NOMO-1 treated with dmso at 0.1 percent for 144 hours (cell line): ENCODE data around the gene DHRS1.
A peak's percentile ranks its signal among the peaks of the same experiment; 100 is the strongest.
"Not testable (repeated sequence)": the region's sequence is repeated elsewhere in the genome, so short reads cannot be mapped to it uniquely, and the experiment has no call there.

ENCODE experiments used
- DNase-seq: peaks from one replicate; lab custom pipeline; 2025; ENCODE audit not compliant: unreplicated experiment; lab: John Stamatoyannopoulos, UW

Gene DHRS1

DNA sequence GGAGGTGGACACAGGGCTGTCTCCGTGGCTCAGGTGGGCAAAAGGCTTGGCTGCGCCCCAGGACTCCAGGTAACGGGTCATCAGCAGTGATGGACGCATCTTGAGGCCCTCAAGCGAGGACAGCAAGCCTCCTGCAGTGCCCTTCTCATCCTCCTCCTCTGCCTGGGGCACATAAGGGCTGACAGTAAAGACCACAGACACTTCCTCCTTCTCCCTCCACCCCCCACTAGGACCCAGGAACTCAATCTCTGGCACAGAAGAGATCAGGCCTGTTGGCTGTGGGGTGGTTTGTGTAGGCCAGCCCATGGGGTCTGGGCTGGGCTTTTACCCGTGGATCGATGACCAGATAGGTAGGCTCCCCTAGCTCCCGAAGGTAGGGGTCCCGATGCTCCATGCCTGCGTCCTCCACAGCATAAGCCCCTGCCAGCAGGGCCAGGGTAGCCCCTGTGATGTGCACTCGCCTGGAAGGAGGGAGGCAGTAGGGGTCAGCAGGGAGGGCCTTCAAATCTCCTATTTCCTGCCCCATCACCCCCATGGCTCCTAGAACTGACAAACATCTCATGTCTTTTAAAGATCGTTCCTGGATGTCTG is 29.6 kb upstream of the DHRS1 start:
- DNase-seq, result no peak

DNA sequence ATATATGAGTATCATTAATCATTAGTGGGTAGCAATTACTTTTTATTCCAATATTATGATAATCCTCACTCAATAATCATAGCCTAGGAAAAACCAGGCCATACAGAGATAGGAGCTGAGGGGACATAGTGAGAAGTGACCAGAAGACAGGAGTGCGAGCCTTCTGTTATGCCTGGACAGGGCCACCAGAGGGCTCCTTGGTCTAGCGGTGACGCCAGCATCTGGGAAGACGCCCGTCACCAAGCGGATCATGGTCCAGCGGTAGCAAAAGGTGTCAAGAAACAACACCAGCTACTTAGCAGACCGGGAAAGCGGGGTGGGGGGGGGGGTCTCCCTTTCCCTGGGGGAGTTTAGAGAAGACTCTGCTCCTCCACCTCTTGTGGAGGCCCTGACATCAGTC is 28.3 kb upstream of the DHRS1 start:
- not testable (repeated sequence) for DNase-seq

DNA sequence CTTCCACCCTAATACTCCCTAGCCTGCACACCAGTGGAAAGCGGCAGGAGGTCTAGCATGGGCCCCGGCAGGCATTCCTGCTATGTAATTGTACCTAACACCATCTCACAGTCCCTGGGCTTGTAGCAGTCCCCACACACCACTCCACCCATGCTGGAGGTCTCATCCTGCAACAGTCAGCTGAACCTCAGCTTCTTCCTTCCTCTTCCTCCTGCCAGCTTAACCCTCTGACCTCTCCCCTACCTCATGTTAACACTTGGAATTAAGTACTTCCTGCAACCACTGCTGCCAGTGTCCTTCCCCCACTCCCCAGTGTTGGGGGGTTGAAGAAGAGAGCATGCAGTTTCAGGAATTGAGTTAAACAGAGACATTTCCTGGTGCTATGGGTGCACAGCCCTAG is 27.7 kb upstream of the DHRS1 start:
- peak; percentile 46 for DNase-seq

DNA sequence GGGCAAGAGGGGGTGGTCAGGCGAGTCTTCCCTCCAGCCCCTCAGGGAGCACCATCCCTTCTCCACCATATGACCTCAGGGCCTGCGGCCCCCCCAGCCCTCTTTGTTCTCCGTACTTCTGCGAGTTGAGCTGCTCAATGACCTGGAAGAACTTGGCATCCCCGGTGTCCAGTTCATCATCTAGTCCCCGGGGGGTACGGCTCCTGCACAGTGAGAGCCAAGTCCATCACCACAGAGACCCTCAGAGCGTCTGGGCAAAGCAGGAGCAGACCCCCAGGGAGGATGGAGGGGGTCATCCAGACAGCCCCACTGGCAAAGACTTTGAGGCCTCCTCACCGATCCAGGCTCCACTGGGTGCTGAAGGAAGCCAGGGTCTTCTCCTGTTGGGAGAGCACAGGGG is 26.4 kb upstream of the DHRS1 start:
- no peak for DNase-seq

DNA sequence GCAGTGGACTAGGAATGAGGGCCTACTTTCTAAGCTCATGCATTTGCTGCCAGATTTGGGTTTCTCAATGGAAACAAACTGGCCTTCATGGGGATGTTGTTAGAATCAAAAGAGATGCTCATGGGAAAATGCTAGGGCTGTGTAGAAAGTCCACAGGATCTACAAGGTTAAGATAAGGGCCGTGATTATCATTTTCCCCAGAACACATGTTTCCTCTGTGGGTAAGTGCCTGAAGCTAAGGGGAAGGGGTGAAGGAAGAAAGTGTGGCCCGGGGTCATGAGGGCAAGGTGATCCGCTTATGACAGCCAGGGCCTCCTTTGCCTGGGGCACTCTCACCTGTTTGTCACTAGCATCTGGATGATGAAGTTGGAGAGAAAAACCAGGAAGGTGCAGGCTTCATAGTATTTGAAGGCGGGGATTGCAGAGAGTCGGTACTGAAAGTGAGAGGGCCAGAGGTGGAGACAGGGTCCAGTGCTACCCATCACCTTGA is 25.5 kb upstream of the DHRS1 start:
- no peak for DNase-seq

DNA sequence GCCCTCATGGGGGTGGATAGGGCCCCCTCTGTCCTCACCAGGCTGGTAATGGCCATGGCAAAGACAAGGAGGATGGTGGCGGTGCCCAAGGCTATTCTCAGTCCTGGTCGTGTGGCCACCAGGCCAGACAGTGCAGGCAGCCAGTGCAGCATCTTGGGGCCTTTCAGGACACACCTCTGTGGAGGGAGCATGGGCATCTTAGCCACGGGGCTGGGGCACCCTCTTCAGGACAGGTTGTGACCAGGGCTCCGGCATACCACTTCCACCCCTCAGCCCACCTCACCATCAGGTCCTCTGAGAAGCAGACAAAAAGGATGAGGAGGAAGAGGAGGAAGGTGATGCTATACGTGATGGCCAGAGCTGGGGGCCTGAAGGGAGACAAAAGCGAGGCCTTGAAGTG is 24.4 kb upstream of the DHRS1 start:
- no peak for DNase-seq

DNA sequence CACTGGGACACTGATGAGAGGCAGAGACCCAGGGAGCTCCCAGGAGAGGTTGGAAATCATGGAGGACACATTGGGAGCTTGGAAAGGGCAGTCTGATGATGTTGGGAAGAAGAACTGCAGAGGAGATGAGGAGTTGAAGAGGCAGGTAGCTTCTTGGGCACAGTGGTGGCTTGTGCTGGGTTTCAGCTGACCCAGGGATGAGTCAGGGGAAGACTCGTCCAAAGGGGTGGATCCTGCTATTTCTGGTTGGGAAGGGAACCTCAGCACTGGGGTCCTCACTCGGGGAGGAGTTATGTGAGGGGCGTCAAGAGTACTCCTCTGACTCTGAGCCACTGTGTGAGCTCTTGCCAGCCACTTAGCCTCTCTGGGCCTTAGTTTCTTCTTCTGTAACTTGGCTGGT is 23.8 kb upstream of the DHRS1 start:
- DNase-seq, result no peak

DNA sequence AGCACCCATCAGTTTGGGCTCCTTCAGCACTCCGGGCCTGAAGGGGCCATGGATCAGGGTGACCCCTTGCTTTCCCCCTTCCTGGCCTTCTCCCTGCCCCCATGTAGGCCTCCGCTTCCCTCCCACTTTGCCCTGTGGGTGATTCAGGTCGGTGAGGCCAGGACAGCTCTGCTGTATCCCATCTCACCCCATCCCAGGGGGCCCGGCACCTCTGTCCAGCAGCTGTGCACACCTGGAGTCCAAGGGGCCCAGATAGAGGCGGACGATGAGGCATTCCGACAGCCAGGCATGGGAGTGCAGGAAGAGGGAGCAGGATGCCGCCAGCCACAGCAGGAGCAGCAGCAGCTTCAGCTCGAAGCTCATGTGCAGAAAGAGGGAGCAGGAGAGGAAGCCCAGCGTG is 23.1 kb upstream of the DHRS1 start:
- no peak for DNase-seq

DNA sequence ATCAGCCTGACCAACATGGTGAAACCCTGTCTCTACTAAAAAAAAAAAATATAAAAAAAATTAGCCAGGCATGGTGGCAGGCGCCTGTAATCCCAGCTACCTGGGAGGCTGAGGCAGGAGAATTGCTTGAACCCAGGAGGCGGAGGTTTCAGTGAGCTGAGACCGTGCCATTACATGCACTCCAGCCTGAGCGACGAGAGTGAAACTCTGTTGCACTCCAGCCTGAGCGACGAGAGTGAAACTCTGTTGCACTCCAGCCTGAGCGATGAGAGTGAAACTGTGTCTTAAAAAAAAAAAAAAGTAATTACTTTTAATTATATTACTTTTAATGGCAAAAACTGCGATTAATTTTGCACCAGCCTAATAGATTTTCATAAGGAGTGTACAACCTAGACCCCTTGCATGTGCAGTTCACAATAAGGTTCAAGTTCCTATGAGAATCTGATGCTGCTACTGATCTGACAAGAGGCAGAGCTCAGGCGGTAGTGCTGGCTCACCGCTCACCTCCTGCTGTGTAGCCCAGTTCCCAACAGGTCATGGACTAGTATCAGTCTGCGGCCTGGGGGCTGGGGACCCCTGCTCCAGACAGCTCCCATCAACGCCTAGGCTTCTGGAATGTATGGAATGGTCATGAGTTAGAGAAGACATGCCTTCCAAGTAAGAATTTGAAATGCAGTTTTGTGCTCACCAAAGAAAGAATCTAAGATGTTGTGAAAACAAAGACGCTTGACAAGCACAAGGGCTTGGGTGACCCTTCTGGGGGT is 21.8 kb upstream of the DHRS1 start:
- DNase-seq, result no peak

DNA sequence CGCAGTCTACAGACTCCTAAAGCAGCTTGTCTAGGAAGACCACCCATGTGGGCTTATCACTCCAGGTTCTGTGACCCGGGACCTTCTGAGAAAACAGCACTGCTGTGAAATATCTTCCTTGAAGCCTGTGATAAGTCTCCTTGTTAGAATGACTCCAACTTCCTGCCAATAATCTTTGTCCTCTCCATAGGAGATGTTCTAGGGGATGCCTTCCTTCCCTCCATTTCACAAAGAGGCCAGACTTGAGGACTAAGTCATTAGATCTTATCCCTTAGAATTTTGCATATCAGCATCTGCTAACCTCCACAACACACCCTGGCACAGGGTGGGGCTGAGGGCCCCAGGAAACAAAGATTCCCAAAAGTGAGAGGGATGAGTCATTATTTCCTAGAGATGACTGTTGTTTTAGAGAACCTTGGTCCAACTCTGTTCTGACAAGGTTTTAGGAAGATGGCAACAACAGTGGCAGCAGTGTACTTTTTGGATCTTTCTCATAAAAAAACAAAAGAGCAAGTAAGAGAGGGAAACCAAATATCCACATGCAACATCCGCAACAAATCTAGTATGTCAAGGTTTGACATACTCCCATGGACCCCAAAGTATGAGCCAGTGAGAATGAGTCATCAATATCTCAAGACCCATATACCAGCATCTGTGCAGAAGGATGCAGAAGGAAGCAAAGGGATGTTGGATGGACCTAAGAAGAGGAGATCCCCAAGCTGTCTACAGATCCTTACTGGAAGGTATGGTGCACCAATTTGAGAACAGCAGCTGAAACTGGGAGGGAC is 17.8 kb upstream of the DHRS1 start:
- DNase-seq, result no peak

DNA sequence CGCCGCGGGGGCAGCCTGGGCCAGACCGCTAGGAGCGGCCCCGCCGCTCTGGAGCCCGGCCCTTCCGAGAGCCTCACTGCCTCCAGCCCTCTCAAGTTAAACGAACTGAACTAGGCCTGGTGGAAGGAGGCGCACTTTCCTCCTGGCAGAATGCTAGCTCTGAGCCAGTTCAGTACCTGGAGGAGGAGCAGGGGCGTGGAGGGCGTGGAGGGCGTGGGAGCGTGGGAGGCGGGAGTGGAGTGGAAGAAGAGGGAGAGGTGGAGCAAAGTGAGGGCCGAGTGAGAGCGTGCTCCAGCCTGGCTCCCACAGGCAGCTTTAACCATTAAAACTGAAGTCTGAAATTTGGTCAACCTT is 17.0 kb upstream of the DHRS1 start:
- DNase-seq, result no peak

DNA sequence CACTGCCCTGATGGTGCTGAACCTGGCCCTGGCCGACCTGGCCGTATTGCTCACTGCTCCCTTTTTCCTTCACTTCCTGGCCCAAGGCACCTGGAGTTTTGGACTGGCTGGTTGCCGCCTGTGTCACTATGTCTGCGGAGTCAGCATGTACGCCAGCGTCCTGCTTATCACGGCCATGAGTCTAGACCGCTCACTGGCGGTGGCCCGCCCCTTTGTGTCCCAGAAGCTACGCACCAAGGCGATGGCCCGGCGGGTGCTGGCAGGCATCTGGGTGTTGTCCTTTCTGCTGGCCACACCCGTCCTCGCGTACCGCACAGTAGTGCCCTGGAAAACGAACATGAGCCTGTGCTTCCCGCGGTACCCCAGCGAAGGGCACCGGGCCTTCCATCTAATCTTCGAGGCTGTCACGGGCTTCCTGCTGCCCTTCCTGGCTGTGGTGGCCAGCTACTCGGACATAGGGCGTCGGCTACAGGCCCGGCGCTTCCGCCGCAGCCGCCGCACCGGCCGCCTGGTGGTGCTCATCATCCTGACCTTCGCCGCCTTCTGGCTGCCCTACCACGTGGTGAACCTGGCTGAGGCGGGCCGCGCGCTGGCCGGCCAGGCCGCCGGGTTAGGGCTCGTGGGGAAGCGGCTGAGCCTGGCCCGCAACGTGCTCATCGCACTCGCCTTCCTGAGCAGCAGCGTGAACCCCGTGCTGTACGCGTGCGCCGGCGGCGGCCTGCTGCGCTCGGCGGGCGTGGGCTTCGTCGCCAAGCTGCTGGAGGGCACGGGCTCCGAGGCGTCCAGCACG is 16.4 kb upstream of the DHRS1 start:
- DNase-seq, result no peak

DNA sequence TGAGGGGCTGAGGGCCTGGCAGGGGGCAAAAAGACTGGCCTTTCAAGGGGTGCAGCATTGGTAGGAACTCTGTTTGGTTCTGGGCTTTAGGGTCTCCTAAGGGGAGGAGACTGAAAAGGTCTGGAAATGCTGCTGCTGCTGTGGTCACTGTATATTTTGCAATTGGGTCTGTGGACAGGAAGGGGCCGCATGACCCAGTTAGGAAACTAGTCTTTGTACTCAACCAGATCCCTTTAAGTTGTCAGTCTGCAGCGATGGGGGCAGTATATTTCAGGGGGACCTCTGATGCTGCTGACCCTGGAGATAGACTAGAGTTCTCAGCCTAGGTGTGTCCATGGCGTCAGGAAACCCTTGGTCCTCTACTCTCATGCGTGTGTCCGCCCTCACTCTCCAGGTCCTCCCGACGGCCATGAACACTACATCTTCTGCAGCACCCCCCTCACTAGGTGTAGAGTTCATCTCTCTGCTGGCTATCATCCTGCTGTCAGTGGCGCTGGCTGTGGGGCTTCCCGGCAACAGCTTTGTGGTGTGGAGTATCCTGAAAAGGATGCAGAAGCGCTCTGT is 15.7 kb upstream of the DHRS1 start:
- no peak for DNase-seq

DNA sequence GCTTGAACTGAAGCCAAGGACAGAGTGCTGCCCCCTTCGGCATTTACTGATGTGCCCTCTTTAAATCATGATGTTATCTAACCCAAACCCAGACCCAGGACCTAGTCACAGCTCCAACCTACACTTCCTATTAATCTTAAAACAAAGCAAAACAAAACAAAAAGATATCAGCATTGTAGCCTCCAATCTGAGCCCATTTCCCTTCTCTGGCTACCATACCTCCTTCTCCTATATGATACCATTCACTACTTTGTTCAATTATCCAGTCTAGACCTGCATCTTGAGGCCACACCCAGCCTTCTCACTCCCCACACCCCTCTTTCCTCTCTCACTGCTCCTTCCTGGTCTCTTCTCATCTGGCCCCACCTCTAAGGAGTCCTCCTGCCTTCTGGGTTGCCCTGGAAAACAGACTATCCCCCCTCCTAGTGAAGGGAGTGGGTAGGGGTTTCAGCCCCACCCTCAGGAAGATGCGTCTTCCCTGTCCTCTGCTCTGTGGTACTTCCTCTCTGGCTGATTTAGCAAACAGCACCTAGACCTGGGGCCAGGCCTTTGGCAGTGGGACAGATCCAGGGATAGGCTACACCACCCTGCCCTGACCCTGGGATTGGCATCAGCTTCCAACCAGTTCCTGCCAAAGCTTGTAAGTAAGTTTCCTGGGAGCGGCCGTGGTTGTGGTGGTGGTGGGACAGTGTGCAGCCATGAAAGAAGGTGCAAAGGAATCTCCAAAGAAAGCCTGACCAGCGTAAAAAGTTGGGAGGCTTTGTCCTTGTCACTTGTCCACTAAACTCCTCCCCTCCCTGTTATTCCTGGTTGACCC is 15.0 kb upstream of the DHRS1 start:
- no peak for DNase-seq

DNA sequence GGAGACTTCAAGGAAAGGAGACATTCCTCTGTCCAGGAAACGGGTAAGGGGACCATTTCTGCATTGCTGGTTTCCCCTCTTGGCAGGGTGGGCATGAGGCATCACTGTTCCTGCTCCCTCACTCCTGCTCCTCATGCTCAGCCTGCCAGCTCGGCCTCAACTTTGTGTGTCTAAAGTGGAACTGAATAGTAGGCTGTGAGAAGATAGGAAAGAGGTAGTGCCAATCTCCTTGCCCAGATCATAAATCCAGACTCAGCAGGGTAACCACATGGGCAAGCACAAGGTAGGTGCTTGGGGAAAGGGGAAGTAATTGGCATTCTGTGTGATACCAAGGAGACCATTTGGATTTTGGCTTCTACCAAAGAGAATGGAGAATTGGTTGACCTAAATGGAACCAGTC is 14.3 kb upstream of the DHRS1 start:
- peak; percentile 11 for DNase-seq

DNA sequence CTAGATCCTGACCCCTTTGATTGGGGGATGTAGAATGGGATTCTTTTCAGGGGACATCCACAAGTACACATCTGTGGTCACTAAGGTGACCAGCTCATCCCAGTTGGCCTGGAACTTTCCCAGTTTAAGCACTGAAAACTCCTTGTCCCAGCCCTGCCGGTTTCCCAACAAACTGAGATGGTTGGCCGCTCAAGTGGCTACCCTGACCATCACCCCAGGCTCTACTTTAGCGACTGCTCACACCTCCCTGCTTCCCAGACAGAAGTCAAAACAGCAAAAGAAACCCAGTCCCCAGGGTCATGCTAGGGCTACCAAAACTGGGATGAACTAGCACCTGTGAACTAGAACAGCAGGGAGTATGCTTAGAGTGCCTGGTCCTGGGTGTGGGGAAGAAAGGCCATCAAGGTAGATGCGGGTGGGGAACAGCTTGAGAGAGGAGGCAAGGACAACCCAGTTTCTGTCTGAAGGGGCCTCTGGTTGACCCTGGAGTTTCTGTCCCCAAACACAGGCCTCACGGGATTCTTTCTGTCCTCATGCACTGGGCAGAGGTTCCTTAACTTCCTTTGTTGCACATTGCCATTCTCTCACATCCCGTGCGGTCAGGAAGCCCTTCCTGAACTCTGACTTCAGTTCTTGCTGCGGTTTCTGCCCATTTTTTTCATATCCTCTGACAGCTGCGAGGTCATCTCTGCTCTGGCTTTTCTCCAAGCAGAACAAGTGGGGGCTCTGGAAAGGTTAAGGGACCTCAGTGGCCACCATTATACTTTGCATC is 13.3 kb upstream of the DHRS1 start:
- DNase-seq, result peak; percentile 82

DNA sequence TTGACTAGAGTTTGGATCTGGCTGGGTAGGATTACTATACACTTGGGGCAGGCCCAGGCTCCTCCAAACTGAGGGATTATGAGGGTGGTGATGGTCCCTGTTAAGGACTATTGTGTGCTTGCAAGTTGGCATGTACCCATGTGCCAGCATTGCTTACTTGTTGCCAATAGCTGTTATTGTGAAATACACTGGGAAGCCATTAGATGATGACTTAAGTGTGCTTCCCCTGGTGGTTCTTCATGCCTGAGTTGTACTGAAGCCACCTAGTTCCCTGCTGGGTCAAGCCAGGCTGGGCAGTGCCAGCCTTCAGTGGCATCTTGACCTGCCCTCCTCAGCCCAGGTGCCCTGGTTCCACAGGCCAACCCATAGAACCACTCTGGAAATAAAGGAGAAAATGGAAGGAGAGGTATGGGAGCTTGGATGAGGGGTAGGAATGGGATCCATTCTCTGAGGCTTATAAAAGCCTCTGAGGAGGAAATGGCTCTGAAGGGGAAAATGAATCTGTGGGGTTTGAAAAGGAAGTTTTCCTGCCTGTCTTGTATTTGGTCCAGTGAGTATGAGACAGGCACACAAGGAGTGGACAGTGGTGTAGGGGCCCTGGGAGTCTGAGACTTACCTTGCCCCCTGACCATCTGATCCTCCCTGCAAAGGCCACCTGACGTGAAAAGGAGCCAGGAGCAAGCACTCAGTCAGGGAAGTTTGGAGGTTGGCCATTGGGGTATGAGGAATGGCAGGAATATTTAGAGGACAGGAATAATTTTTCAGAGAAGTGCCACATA is 12.4 kb upstream of the DHRS1 start:
- no peak for DNase-seq
